ENCODE data around the gene RAD17.
"Not testable (repeated sequence)": the region's sequence is repeated elsewhere in the genome, so short reads cannot be mapped to it uniquely, and the experiment has no call there.

The RAD17 gene, protein sequence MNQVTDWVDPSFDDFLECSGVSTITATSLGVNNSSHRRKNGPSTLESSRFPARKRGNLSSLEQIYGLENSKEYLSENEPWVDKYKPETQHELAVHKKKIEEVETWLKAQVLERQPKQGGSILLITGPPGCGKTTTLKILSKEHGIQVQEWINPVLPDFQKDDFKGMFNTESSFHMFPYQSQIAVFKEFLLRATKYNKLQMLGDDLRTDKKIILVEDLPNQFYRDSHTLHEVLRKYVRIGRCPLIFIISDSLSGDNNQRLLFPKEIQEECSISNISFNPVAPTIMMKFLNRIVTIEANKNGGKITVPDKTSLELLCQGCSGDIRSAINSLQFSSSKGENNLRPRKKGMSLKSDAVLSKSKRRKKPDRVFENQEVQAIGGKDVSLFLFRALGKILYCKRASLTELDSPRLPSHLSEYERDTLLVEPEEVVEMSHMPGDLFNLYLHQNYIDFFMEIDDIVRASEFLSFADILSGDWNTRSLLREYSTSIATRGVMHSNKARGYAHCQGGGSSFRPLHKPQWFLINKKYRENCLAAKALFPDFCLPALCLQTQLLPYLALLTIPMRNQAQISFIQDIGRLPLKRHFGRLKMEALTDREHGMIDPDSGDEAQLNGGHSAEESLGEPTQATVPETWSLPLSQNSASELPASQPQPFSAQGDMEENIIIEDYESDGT

DNA sequence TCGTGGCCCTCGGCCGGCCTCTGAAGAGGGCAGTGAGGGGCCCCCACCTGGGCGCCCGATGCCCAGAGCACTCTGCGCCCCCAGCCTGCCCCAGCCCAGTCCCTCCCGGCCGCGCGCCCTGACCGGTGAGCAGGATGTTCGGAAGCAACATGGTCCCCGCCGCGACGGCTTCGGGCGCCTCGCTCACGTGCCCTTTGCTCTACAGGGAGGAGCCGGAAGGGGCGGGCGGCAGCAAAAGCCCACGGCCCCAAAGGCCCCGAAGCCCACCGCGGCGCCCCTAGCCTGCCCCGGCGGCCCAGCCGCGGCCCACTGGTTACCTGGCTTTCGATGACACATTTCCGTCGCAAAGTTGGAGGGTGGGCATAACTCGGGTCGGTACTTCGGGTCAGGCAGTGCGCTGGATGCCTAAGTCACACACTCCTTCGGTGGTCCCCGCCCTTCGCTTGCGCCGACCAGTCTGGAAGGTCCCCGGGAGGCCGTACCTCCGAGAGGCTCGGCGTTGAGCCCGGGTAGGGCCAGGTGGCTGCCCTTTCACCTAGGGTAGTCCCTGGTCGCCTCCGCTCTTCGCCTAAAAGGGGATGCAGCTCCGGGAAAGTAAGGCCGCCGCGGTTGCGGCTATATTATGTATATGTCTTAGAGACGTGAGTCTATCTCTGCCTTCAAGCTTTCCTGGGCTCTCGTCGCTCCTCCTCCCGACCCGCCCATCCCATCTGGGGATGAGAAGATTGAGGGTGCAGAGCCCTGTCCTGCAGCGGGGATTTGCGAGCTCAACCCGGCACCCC is at the start of gene RAD17, which contains the start of the genes AK6 and TAF9:
Gene RAD17, plus strand, starts transcription at position 479 of the 782 bp plus-strand sequence. CDS start 2,391 bp downstream, outside the sequence.
Gene AK6, minus strand, starts transcription at position 181 of the 782 bp plus-strand sequence. Its CDS starts 30 bp downstream, at position 151.
Gene TAF9, minus strand, starts transcription at position 181 of the 782 bp plus-strand sequence. CDS start 3,783 bp downstream, outside the sequence.
- DNase-seq (ENCODE audit: low spot score) = peak; percentile 89

DNA sequence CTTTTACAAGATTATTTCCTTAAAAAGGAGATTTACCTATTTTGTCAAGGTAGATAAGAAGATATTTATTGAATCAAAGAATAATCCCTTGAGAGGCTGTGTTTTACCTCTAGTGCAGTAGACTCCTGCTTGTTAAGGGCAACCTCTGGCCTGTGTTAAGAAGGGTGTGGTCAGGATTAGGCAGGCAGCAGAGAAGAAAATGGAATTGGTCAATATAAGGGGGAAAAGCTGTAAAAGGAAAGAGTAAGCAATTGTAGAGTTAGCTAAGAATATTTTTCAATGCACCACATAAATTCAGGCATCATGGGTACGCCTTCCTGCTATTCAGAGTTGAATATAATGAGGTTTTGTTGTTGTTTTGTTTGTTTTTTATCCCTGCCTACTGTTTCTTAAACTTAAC is 43.3 kb upstream of the RAD17 start:
- no peak for DNase-seq (ENCODE audit: low spot score)

DNA sequence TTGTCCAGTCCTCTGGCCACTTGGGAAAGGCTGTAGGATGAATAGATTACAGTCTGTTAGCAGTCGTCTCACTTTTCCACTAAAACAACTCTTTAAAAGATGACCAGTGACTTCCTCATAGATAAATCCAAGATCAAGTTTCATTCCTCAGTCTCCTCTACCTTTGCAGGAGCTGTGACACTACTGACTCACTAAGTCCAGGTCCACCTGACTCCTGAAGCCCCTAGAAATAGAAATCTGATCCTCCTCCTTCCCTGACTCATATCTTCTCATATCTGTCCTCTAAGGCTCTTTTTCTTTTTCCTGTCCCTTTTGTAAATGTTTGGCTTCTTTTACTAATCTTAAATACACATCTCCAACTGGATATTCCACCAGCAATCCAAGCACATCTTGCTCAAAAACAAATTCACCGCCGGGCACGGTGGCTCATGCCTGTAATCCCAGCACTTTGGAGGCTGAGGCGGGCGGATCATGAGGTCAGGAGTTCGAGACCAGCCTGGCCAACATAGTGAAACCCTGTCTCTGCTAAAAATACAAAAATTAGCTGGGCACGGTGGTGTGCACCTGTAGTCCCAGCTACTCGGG is 39.6 kb upstream of the RAD17 start:
- DNase-seq (ENCODE audit: low spot score) = no peak

DNA sequence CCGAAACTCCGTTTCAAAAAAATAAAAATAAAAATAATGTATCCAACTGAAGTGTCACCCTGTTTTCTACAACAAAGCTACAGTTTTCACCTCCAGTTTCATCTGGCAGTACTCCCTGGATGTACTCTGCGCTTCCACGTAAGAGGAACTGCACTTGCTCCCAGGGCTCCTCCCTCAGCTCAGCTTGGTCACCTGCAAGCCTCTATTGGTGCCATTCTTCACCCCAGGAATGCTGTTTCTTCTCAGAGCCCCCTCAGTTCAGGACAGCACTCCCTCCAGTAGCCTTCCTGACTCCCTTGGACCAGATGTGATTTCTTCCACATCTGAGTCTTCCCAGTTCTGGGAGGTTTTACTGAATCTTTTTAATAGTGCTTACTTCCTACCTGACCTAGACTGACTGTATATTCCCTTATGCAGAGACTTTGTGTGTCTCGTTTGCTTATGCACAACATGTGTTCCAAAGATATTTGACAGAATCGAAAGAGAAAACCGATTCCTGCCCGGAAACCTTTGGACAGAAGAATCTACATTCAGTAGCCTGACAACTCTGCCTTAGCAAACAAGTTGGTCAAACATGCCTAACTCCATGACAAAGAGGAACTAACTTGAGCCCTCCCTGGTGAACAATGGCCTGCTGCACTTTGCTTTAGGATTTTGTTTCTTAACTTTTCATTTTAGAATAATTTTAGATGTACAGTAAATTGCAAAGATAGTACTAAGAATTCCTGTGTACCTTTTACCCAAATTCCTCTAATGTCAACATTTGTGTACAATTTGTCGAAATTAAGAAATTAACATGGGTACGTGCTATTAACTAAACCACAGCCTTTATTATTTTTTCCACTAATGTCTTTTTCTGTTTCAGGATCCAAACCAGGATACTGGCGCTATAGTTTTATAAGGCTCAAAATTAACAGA is 37.8 kb upstream of the RAD17 start:
- no peak for DNase-seq (ENCODE audit: low spot score)

DNA sequence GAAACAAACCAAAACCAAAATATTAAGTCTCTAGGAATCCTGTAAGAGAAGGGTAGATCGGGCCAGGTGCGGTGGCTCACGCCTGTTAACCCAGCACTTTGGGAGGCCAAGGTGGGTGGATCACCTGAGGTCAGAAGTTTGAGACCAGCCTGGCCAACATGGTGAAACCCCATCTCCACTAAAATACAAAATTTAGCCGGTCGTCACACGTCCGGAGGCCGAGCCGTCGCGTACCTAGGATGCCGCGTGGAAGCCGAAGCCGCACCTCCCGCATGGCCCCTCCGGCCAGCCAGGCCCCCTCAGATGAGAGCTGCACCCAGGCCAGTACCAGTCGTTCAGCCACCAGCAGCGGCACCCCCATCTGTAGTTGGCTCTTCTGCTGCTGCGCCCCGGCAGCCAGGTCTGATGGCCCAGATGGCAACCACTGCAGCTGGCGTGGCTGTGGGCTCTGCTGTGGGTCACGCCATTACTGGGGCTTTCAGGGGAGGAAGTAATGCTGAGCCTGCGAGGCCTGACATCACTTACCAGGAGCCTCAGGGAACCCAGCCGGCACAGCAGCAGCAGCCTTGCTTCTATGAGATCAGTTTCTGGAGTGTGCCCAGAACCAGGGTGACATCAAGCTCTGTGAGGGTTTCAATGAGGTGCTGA is 35.8 kb upstream of the RAD17 start:
- DNase-seq (ENCODE audit: low spot score) = not testable (repeated sequence)

DNA sequence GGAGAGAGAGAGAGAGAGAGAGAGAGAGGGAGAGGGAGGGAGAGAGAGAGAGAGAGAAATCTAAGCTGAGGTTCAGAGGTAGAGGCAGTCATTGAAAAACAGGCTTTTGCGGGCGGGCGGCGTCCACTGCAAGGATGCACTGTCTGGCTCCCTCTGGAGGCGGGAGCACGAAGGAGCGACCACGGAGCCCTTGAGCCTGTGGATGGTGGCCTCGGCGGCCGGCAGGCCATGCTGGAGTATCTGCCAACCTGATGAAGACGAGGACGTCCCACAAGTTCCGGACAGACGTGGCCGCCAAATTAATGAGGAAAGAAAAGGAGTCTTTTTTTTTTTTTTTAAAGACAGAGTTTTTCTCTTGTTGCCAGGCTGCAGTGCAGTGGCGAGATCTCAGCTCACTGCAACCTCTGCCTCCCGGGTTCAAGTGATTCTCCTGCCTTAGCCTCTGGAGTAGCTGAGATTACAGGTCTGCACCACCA is 34.8 kb upstream of the RAD17 start:
- peak; percentile 81 for DNase-seq (ENCODE audit: low spot score)

DNA sequence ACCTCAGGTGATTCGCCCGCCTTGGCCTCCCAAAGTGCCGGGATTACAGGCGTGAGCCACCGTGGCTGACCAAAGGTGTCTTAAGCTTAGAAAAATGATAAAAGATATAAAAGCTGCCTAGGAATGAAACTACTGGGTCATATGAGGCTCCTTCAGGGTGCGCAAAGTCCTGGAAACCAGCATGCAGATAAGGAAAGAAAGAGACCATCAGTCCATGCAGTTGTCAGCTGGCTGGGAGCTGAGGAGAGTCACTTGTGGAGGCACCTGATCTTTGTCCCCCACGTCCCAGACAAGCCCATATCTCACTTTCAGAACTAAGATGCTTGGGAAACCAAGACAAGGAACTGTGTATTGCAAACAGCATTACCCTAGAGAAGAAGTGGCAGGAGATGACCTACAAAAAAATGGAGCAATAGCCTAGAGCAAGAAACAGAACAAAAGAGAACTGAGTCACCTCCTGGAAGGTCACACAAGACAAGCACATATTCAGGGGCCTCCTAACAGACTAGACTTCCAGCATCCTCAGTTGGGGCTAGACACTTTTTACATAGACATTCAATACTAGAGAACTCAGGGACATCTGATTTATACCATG is 34.2 kb upstream of the RAD17 start:
- DNase-seq (ENCODE audit: low spot score) = no peak

DNA sequence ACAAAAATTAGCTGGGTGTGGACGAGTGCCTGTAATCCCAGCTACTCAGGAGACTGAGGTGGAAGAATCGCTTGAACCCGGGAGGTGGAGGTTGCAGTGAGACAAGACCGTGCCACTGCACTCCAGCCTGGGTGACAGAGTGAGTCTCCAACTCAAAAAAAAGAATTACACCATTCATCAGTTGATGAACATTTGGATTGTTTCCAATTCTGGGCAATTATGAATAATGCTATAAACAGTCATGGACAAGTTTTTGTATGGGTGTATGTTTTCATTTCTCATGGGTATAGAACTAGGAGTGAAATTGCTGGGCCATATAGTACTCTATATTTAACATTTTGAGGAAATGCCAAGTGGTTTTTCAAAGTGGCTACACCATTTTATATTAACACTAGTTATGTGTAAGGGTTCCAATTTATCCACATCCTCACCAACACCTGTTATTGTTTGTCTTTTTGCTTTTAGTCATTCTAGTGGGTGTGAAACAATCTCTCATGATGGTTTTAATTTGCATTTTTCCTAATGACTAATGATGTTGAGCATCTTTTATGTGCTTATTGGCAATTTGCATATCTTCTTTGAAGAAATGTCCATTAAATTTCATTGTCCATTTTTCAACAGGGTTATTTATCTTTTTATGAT is 28.0 kb upstream of the RAD17 start:
- no peak for DNase-seq (ENCODE audit: low spot score)

DNA sequence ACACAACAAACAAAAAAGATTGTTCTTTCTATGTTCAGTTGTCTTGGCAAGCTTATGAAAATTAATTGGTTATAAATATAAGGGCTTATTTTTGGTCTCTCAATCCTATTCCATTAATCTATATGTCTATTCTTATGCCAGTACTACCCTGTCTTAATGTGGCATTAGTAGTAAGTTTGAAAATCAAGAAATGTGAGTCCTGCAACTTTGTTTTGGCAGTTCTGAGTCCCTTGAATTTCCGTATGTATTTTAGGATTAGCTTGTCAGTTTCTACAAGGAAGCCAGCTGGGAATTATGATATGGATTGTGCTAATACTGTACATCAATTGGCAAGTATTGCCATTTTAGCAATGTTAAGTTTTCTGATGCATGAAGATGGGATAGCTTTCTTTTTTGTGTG is 26.5 kb upstream of the RAD17 start:
- no peak for DNase-seq (ENCODE audit: low spot score)

DNA sequence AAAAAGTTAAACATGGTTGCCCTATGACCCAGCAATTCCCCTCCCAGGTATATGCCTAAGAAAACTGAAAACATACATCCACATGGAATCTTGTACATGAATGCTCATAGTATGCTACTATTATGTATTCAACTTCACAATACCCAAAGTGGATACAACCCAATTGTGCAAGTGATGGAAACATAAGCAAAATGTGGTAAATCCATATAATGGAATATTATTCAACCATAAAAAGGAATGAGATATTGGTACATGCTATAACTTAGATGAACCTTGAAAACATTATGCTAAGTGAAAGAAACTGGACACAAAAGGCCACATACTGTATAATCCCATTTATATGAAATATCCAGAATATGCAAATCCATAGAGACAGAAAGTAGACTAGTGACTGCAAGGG is 19.0 kb upstream of the RAD17 start:
- no peak for DNase-seq (ENCODE audit: low spot score)

DNA sequence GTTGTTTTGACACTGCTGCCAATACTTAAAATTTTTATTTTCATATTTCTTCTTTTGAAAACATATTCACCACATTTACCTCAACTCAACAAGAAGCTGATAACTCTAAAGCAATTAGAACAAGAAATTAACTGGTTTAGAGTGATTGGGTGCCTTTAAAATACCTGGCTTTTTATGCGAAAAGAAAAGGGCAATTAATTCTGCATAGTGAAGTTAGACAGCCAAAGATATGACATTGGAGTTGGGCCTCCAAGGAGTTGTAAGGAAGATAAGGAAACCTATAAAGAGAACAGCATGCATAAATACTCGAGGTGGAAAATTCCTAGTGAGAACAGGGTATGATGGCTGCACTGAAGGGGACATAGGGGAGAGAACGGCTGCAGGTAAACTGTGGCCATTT is 9.9 kb upstream of the RAD17 start:
- no peak for DNase-seq (ENCODE audit: low spot score)

DNA sequence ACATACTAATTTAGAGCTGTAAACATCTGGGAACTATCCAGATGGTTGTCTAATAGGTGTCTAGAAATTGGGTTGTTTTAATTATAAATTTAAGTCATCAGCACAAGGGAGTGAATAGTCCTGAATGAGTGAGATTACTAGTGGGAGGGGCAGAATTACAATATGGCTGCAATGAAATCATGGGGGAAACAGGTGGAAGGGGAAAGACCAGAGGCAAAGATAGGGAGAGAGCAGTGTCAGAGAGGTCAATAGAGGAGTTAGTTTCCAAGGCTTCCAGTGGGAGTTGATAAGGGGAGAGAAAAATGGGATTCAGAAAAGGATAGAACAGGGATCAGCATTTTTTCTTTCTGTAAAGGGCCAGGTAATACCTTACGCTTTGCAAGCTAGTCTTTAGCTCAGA is 9.2 kb upstream of the RAD17 start:
- DNase-seq (ENCODE audit: low spot score) = no peak

DNA sequence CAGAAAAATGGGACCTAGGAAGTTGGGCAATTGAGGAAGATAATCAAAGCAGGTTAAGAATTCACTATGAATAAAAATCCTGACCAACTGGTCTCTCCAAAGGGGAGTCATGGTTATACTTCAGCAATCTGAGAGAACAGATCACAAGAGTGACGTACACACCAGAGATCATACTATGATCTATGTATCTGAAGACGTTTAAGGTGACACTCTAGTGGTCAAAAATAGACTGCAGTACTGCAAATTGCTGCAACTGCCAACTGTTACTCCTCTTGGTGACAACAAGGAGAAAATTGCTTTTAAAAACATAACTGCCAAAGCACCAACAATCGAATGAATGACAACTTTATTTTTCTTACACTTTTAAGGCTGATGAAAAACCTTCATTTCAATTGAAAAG is 5.2 kb upstream of the RAD17 start:
- DNase-seq (ENCODE audit: low spot score) = peak; percentile 16

DNA sequence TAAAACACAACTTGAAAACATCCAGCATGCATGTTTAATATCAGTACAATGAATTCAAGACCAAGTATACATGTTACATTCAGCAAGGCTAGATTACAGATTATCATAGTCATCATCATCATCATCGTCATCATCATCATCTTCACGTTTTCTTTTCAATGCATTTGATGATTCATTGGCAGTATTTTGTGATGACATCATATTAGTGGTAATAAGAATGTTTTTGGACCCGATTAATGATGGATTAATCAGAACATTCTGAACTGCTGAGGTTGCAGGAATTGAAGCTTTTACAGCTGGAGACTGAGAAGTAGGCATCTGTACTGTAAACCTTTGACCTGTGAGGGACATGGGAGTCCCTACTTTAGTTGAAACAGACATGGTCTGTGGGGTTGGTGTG is 4.8 kb upstream of the RAD17 start:
- DNase-seq (ENCODE audit: low spot score) = no peak

DNA sequence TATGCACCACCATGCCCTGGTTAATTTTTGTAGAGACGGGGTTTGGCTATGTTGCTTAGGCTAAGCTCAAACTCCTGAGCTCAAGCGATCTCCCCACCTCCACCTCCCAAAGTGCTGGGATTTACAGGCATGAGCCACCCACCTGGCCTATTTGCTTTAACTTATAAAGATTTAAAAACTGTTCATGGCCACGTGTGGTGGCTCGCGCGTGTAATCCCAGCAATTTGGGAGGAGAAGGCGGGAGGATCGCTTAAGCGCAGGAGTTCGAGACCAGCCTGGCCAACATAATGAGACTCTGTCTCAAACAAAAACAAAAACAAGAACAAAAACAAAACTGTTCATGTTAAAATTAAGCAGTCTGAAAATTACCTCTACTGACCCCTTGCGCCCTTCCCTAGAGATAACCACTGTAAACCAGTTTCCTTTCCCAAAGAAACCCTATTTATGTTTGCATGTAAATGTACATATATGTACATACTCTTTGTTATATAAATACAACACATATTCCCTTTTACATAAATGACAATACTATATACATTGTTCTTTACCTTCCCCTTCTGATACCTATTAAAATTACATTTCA is 1.8 kb upstream of the RAD17 start:
- no peak for DNase-seq (ENCODE audit: low spot score)

DNA sequence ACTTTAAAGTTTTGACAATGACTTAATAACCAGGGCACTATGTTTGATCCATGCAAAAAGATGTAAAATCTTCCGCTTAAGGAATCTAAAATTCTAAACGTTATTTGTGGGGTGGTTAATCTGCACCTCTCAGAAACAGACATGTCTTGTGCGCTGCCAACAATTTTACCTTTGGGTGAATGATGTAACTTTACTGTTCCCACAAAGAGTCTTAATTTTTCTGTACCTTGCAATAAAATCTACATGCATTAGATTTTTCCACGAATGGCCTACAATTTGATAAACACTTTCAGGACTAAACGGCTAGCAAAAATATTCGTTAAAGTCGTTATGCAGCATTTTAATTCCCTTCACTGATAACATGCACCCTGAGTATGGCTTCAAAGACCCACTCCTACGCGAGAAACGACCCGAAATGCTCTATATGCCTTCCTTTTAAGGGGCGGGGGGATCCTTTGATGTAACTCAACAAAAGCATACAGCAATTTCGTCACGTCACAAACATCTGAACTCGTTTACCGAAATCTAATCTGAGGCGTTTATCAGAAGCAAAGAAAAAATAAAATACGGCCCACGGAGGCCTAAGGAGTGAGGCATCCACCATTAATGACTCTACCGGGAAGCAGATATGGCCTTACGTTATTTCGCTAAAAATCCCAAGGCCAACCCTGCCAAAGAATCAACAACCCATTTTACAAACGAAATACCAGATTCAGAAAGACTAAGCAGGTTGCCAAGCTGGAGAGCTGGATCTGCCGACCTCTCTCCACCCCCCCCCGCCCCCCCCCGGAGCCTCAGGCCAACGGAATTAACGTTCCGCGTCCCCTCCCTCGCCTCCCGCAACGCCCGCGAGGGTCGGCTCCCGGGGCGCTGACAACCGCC is 919 bp upstream of the RAD17 start:
- DNase-seq (ENCODE audit: low spot score) = no peak

DNA sequence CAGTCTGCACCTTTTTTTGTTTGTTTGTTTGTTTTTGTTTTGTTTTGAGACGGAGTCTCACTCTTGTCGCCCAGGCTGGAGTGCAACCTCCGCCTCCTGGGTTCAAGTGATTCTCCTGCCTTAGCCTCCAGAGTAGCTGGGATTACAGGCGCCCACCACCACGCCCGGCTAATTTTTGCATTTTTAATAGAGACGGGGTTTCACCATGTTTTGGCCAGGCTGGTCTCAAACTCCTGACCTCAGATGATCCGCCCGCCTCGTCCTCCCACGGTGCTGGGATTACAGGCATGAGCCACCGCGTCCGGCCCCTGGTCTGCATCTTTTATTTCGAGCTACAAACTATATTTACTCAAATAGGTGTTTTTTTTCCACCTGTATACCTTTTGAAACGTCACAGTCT is 717 bp downstream of the RAD17 start:
- not testable (repeated sequence) for DNase-seq (ENCODE audit: low spot score)

DNA sequence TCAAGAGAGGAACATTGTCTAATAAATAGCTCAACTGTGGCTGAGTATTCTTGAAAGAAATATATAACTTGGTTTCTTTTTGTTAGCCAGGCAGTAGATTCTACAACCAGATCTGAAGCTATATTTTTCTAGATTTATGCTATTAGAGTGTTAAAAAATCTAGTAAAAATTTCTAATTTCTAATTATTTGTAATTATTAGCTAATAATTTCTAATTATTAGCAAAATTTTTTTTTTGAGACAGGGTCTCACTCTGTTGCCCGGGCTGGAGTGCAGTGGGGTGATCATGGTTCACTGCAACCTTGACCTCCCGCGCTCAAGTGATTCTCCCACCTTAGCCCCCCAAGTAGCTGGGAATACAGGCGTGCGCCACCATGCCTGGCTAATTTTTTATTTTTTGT is 2.8 kb downstream of the RAD17 start:
- DNase-seq (ENCODE audit: low spot score) = no peak

Measured in CD4-positive, alpha-beta T cell treated with Interleukin-2 at 100 ng/mL for 4 hours (primary cell).